H1 (cell line): ENCODE measurements around the gene PPP1R15B. TPM values are rescaled to one million over a fixed set of nuclear protein-coding genes. Genes with fewer than 3 reads are reported as not detected.

ENCODE experiments used
- CTCF ChIA-PET: fragments of 300-600 bp; sonication (Branson Sonifier 250); formaldehyde crosslinking; loops from one replicate; lab custom pipeline; 2021; ENCODE audit not compliant: partially characterized antibody; lab: Charles Lee
- POLR2A ChIA-PET: fragments of 300-600 bp; sonication (Branson Sonifier 250); formaldehyde crosslinking; loops from one replicate; lab custom pipeline; 2021; ENCODE audit warnings: inconsistent platforms; ENCODE audit not compliant: partially characterized antibody; lab: Charles Lee
- DNase-seq, 2 experiments: peaks; one replicate each; pipeline versions ENCODE4 v3.0.0 to v3.0.0-alpha.2; 2010 to 2022; ENCODE audit warnings: low spot score in 2 of 2, low read depth in 1 of 2, mixed read lengths in 1 of 2
- FAIRE-seq: peaks from 2 replicates; lab custom pipeline; 2011; peaks lifted over from hg19 to GRCh38; lab: Jason Lieb, UNC
- H2AFZ ChIP-seq: 2 replicates; pipeline ENCODE4 v1.8.1; 2012; ENCODE audit warnings: low read length, inconsistent platforms
- H2AK5ac ChIP-seq: 2 replicates; pipeline ENCODE4 v1.6.1; 2013; ENCODE audit warnings: low read depth, low read length
- H2BK120ac ChIP-seq: replicated peaks from 2 replicates; pipeline ENCODE3; 2013; ENCODE audit warnings: low read depth, low read length, inconsistent platforms
- H2BK12ac ChIP-seq: 2 replicates; pipeline ENCODE4 v1.6.1; 2013; ENCODE audit warnings: low read depth, low read length
- H2BK15ac ChIP-seq: 2 replicates; pipeline ENCODE4 v1.6.1; 2013; ENCODE audit warnings: low read length
- H2BK20ac ChIP-seq: 2 replicates; pipeline ENCODE4 v1.6.1; 2013; ENCODE audit warnings: low read length
- H2BK5ac ChIP-seq: 2 replicates; pipeline ENCODE4 v1.6.1; 2013; ENCODE audit warnings: low read depth, low read length
- H3K14ac ChIP-seq: 2 replicates; pipeline ENCODE4 v1.6.1; 2013; ENCODE audit warnings: inconsistent platforms; ENCODE audit not compliant: insufficient read length
- H3K18ac ChIP-seq: 2 replicates; pipeline ENCODE4 v1.6.1; 2013; ENCODE audit warnings: low read length; ENCODE audit errors: extremely low read depth
- H3K23ac ChIP-seq: 2 replicates; pipeline ENCODE4 v1.6.1; 2013; ENCODE audit warnings: inconsistent platforms; ENCODE audit not compliant: insufficient read length
- H3K23me2 ChIP-seq: 2 replicates; pipeline ENCODE4 v1.6.1; 2013; ENCODE audit warnings: low read depth, low read length
- H3K27ac ChIP-seq: 2 replicates; pipeline ENCODE4 v1.6.1; 2011; ENCODE audit warnings: low read depth, low read length, inconsistent platforms
- H3K27me3 ChIP-seq, 4 experiments: replicated peaks in 1 of 4; 1 replicate in 1 of 4; 2 replicates in 3 of 4; pipeline versions ENCODE4 v1.6.1 to v1.8.1; 2011 to 2013; ENCODE audit warnings: low read length in 3 of 4, mild to moderate bottlenecking in 3 of 4, inconsistent platforms in 2 of 4, mixed read lengths in 2 of 4, moderate library complexity in 1 of 4; ENCODE audit not compliant: control insufficient read depth in 3 of 4, insufficient read depth in 3 of 4; ENCODE audit errors: extremely low read depth in 1 of 4
- H3K36me3 ChIP-seq, 4 experiments: 2 replicates each; pipeline versions ENCODE4 v1.6.1 to v1.8.1; 2011 to 2013; ENCODE audit warnings: mild to moderate bottlenecking in 4 of 4, low read length in 3 of 4, moderate library complexity in 2 of 4, control low read depth in 1 of 4, inconsistent platforms in 1 of 4; ENCODE audit not compliant: insufficient read depth in 4 of 4, control insufficient read depth in 2 of 4
- H3K4ac ChIP-seq: replicated peaks from 2 replicates; pipeline ENCODE3; 2013; ENCODE audit warnings: low read length, low read depth, mixed read lengths, inconsistent platforms; ENCODE audit not compliant: insufficient read length
- H3K4me1 ChIP-seq, 4 experiments: replicated peaks in 1 of 4; 1 replicate in 1 of 4; 2 replicates in 3 of 4; pipeline versions ENCODE4 v1.6.1 to v1.8.1; 2011 to 2013; ENCODE audit warnings: low read length in 3 of 4, inconsistent platforms in 2 of 4, mixed read lengths in 1 of 4; ENCODE audit not compliant: insufficient read depth in 4 of 4, control insufficient read depth in 3 of 4
- H3K4me2 ChIP-seq, 2 experiments: 2 replicates each; pipeline versions ENCODE4 v1.6.1 to v1.8.1; 2011 to 2013; ENCODE audit warnings: low read depth in 2 of 2, low read length in 2 of 2, control low read depth in 1 of 2, inconsistent platforms in 1 of 2, mild to moderate bottlenecking in 1 of 2; ENCODE audit not compliant: insufficient read depth in 1 of 2
- H3K4me3 ChIP-seq, 4 experiments: fragments of 200-600, 300-600 bp in 1 of 4; sonication (generic), shearing (Covaris generic), sonication (Bioruptor Twin) in 1 of 4; 2 replicates each; pipeline versions ENCODE4 v1.5.1 to v1.8.1; 2011 to 2016; ENCODE audit warnings: low read length in 4 of 4, low read depth in 3 of 4, control low read depth in 2 of 4, inconsistent platforms in 2 of 4, mild to moderate bottlenecking in 2 of 4, mixed read lengths in 1 of 4, moderate library complexity in 1 of 4; ENCODE audit not compliant: insufficient read depth in 2 of 4; ENCODE audit errors: extremely low read depth in 1 of 4
- H3K56ac ChIP-seq: replicated peaks from 2 replicates; pipeline ENCODE3; 2013; ENCODE audit warnings: low read depth, mild to moderate bottlenecking, mixed read lengths, low read length, inconsistent platforms; ENCODE audit not compliant: insufficient read length
- H3K79me1 ChIP-seq: 2 replicates; pipeline ENCODE4 v1.6.1; 2013; ENCODE audit warnings: low read depth, low read length, control low read depth
- H3K79me2 ChIP-seq, 2 experiments: 2 replicates each; pipeline versions ENCODE4 v1.6.1 to v1.8.1; 2012 to 2013; ENCODE audit warnings: low read length in 2 of 2, mild to moderate bottlenecking in 2 of 2, inconsistent platforms in 1 of 2; ENCODE audit not compliant: insufficient read depth in 2 of 2, control insufficient read depth in 1 of 2
- H3K9ac ChIP-seq, 4 experiments: replicated peaks in 1 of 4; 1 replicate in 1 of 4; 2 replicates in 3 of 4; pipeline versions ENCODE4 v1.6.1 to v1.8.1; 2011 to 2013; ENCODE audit warnings: low read depth in 3 of 4, low read length in 3 of 4, control low read depth in 2 of 4, mild to moderate bottlenecking in 2 of 4, moderate library complexity in 2 of 4, inconsistent platforms in 1 of 4; ENCODE audit errors: extremely low read depth in 1 of 4
- H3K9me3 ChIP-seq, 2 experiments: 2 replicates each; pipeline versions ENCODE4 v1.6.1 to v1.8.1; 2012 to 2013; ENCODE audit warnings: mild to moderate bottlenecking in 2 of 2, moderate library complexity in 2 of 2, control low read depth in 1 of 2, inconsistent platforms in 1 of 2, low read depth in 1 of 2, low read length in 1 of 2, mixed read lengths in 1 of 2; ENCODE audit not compliant: insufficient read depth in 2 of 2
- H4K20me1 ChIP-seq, 2 experiments: replicated peaks in 1 of 2; 2 replicates each; pipeline versions ENCODE3 to v1.8.1; 2011 to 2013; ENCODE audit warnings: inconsistent platforms in 2 of 2, low read length in 2 of 2, mild to moderate bottlenecking in 1 of 2; ENCODE audit not compliant: insufficient read depth in 2 of 2, control insufficient read depth in 1 of 2
- H4K5ac ChIP-seq: 2 replicates; pipeline ENCODE4 v1.6.1; 2013; ENCODE audit warnings: low read length, low read depth, mixed read lengths, inconsistent platforms; ENCODE audit not compliant: insufficient read length
- H4K8ac ChIP-seq: 2 replicates; pipeline ENCODE4 v1.8.0; 2013; ENCODE audit warnings: mild to moderate bottlenecking, moderate library complexity, low read length, inconsistent platforms; ENCODE audit not compliant: insufficient read depth; ENCODE audit errors: extremely low read depth
- H4K91ac ChIP-seq: replicated peaks from 2 replicates; pipeline ENCODE3; 2013; ENCODE audit warnings: low read length, mixed read lengths, inconsistent platforms; ENCODE audit not compliant: insufficient read length
- ASH2L ChIP-seq: fragments of 200-600, 300-600 bp; sonication (generic); IDR thresholded peaks from one replicate; pipeline ENCODE4 v1.7.1; 2017; ENCODE audit warnings: low read length
- BRCA1 ChIP-seq: IDR thresholded peaks from 2 replicates; pipeline ENCODE4 v1.6.1; 2012; ENCODE audit warnings: low read depth, low read length, improper control_type of control experiment
- CEBPB ChIP-seq: IDR thresholded peaks from 2 replicates; pipeline ENCODE4 v1.6.1; 2012; ENCODE audit warnings: low read depth, low read length
- CTBP2 ChIP-seq: IDR thresholded peaks from 2 replicates; pipeline ENCODE4 v1.7.0; 2011; ENCODE audit warnings: borderline replicate concordance, mild to moderate bottlenecking, moderate library complexity, mixed read lengths, low read length; ENCODE audit not compliant: insufficient read depth, insufficient read length
- EGR1 ChIP-seq: IDR thresholded peaks from 2 replicates; pipeline ENCODE4 v1.6.1; 2011; ENCODE audit warnings: low read depth, low read length, borderline replicate concordance
- GTF2F1 ChIP-seq: IDR thresholded peaks from 2 replicates; pipeline ENCODE4 v1.6.1; 2012; ENCODE audit warnings: low read depth, low read length, improper control_type of control experiment, borderline replicate concordance
- MAFK ChIP-seq: IDR thresholded peaks from 2 replicates; pipeline ENCODE4 v1.6.1; 2012; ENCODE audit warnings: low read depth, mild to moderate bottlenecking, improper control_type of control experiment, low read length
- NRF1 ChIP-seq: IDR thresholded peaks from 2 replicates; pipeline ENCODE4 v1.6.1; 2011; ENCODE audit warnings: mild to moderate bottlenecking, low read depth, low read length, improper control_type of control experiment
- RBBP5 ChIP-seq: IDR thresholded peaks from 2 replicates; pipeline ENCODE4 v1.7.1; 2012; ENCODE audit warnings: low read depth, mild to moderate bottlenecking, inconsistent platforms, low read length, moderate library complexity, borderline replicate concordance
- TEAD4 ChIP-seq: IDR thresholded peaks from 2 replicates; pipeline ENCODE4 v1.6.1; 2012; ENCODE audit warnings: low read depth, low read length, inconsistent platforms, mixed read lengths
- polyA plus RNA-seq, 7 experiments: library from polyadenylated mRNA; depleted of rRNA in 3 of 7; stranded (reverse) in 5 of 7; unstranded in 2 of 7; fragments of >200 nt in 5 of 7; fragments of 200-250 nt in 2 of 7; gene quantifications; 1 replicate in 5 of 7; 2 replicates in 1 of 7; 4 replicates in 1 of 7; pipeline versions ENCODE4 v1.2.1 to v1.2.3, GENCODE V29; 2011 to 2013; ENCODE audit warnings: missing spikeins in 2 of 7, mixed read lengths in 2 of 7
- total RNA-seq: library from RNA; stranded (reverse); fragmentation: NEBNext Ultra II Directional; extraction: Animal tissue kit (Norgen Biotek cat#: 25700); gene quantifications from 2 replicates; pipeline ENCODE4 v1.2.1, GENCODE V29; 2021
- TF ChIP-seq, protein P1 (sequence below): IDR thresholded peaks from 2 replicates; pipeline ENCODE4 v1.6.1; 2012; ENCODE audit warnings: low read length, inconsistent platforms
- TF ChIP-seq, protein P2 (sequence below): IDR thresholded peaks from 2 replicates; pipeline ENCODE4 v1.6.1; 2012; ENCODE audit warnings: inconsistent platforms

PPP1R15B gene
- total and polyA plus RNA-seq, 2 of the 8 experiments (the other 6 are each of a cell fraction or from before 2014, with no cell fraction given) = 14.4 to 72.2 TPM

- Histone ChIP-seq H3K4me2 (no peak overlapping the region), H4K5ac (no peak overlapping the region), H3K79me1 (no peaks in the 10 kb centered on the region), H3K36me3 (no peaks in the 10 kb centered on the region), H3K79me2 (no peaks in the 10 kb centered on the region), H2BK20ac (no peak overlapping the region), H3K27me3 (no peaks in the 10 kb centered on the region), H3K56ac (no peak overlapping the region), H3K4ac (no peak overlapping the region), H3K14ac (no peak overlapping the region), H2AK5ac (no peak overlapping the region), H3K23me2 (0 out of 2 replicates have a peak, but pooled peaks cover 2% of the 10 kb centered on the region), H3K9me3 (no peaks in the 10 kb centered on the region), H2BK120ac (no peak overlapping the region), H2BK5ac (peak overlapping the region; percentile 23; the same call in 1 of the 2 replicates), H4K8ac (no peak overlapping the region), H3K23ac (no peak overlapping the region), H4K20me1 (no peaks in the 10 kb centered on the region), H3K27ac (no peak overlapping the region), H2AFZ (no peak overlapping the region), H3K18ac (no peak overlapping the region; the same call in 1 of the 2 replicates), H2BK15ac (no peak overlapping the region; the same call in 1 of the 2 replicates), H3K4me1 (peaks cover 2 to 13% (median 9%) of the 10 kb centered on the region in 4 experiments; a peak in 6 of 7 replicates), H4K91ac (no peak overlapping the region), H3K9ac (no peak overlapping the region), H3K4me3 (no peak overlapping the region), H2BK12ac (no peak overlapping the region)
- POLR2A ChIA-PET = no interaction called here
- DNase-seq (no peak), FAIRE-seq (no peak)
- CTCF ChIA-PET = interaction anchor here (0.8 to 6.9 kb wide), 7 partner anchors 14 to 390 kb away, joined by 3 to 54 read pairs (median 4); no protein-coding TSS in a partner anchor
- no peak for TF ChIP-seq CTBP2
- TF ChIP-seq RBBP5 = no peak
- TF ChIP-seq BRCA1 = no peak
- TF ChIP-seq, protein P1, sequence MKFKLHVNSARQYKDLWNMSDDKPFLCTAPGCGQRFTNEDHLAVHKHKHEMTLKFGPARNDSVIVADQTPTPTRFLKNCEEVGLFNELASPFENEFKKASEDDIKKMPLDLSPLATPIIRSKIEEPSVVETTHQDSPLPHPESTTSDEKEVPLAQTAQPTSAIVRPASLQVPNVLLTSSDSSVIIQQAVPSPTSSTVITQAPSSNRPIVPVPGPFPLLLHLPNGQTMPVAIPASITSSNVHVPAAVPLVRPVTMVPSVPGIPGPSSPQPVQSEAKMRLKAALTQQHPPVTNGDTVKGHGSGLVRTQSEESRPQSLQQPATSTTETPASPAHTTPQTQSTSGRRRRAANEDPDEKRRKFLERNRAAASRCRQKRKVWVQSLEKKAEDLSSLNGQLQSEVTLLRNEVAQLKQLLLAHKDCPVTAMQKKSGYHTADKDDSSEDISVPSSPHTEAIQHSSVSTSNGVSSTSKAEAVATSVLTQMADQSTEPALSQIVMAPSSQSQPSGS = no peak
- TF ChIP-seq TEAD4 = no peak
- no peak for TF ChIP-seq ASH2L
- TF ChIP-seq GTF2F1 = no peak
- TF ChIP-seq CEBPB = no peak
- TF ChIP-seq NRF1 = no peak
- no peak for TF ChIP-seq EGR1
- TF ChIP-seq, protein P2, sequence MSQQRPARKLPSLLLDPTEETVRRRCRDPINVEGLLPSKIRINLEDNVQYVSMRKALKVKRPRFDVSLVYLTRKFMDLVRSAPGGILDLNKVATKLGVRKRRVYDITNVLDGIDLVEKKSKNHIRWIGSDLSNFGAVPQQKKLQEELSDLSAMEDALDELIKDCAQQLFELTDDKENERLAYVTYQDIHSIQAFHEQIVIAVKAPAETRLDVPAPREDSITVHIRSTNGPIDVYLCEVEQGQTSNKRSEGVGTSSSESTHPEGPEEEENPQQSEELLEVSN = no peak
- no peak for TF ChIP-seq MAFK
Measured at GRCh38 chr1:204416589-204417073, 5.0 kb upstream of the PPP1R15B start.
